ENCODE data around the gene RNF31. TPM values are rescaled to one million over a fixed set of nuclear protein-coding genes. Genes with fewer than 3 reads are reported as not detected.

The RNF31 gene
- total and polyA plus RNA-seq, 7 donors: 43.3 to 81.5 (median 55.7) TPM

DNA sequence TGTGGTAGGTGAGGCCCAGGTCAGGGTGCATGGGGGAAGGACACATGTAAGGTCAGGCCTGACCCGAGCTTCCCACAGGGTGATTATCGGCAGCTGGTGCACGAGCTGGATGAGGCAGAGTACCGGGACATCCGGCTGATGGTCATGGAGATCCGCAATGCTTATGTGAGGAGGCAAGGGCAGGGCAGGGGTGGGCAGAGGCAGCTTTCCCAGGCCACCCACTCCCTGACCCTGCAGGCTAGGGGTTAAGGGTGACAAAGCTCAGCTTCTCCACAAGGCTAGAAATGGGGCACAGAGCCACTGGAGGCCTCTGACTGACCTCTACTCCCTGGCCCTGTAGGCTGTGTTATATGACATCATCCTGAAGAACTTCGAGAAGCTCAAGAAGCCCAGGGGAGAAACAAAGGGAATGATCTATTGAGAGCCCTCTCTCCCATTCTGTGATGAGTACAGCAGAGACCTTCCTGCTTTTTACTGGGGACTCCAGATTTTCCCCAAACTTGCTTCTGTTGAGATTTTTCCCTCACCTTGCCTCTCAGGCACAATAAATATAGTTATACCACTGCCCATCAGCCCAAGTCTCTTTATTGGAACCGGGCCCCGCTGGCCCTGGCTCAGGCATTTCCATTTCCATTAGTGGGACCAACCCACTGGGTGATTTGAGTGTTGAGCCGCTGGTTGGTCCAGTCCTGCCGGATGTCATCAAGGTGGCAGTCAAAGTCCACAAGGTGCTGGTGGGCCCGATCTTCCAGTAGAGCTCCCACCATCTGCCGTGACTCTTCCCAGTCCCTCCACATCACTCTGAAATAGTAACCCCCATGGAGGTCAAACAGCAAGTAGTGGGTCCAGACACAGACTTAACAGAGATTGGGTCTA is 8.7 kb upstream of the RNF31 start:
- Histone ChIP-seq H3K27ac (peak overlapping the region; percentile 23), H3K36me3 (ENCODE audit: insufficient read depth in 1 of 2, low read depth in 1 of 2) (peaks cover 0 to 29% of the 10 kb centered on the region in 2 donors), H3K4me1 (peaks cover 57% of the 10 kb centered on the region), H3K9me3 (no peaks in the 10 kb centered on the region), H3K4me3 (peak overlapping the region; percentile 78), H3K27me3 (ENCODE audit: insufficient read depth in 3 of 3, low read length in 2 of 3) (no peaks in the 10 kb centered on the region)
- intact Hi-C loops (cut with DNase I): no loop called here
- 57 to 69% (median 58%) methylated on average over 12 to 13 of the region's 13 CpGs for WGBS, 3 donors
- TF ChIP-seq, protein P1, sequence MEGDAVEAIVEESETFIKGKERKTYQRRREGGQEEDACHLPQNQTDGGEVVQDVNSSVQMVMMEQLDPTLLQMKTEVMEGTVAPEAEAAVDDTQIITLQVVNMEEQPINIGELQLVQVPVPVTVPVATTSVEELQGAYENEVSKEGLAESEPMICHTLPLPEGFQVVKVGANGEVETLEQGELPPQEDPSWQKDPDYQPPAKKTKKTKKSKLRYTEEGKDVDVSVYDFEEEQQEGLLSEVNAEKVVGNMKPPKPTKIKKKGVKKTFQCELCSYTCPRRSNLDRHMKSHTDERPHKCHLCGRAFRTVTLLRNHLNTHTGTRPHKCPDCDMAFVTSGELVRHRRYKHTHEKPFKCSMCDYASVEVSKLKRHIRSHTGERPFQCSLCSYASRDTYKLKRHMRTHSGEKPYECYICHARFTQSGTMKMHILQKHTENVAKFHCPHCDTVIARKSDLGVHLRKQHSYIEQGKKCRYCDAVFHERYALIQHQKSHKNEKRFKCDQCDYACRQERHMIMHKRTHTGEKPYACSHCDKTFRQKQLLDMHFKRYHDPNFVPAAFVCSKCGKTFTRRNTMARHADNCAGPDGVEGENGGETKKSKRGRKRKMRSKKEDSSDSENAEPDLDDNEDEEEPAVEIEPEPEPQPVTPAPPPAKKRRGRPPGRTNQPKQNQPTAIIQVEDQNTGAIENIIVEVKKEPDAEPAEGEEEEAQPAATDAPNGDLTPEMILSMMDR (IDR thresholded peaks at IDR 0.05): no peak
- ATAC-seq (no peak), DNase-seq (no peak)

DNA sequence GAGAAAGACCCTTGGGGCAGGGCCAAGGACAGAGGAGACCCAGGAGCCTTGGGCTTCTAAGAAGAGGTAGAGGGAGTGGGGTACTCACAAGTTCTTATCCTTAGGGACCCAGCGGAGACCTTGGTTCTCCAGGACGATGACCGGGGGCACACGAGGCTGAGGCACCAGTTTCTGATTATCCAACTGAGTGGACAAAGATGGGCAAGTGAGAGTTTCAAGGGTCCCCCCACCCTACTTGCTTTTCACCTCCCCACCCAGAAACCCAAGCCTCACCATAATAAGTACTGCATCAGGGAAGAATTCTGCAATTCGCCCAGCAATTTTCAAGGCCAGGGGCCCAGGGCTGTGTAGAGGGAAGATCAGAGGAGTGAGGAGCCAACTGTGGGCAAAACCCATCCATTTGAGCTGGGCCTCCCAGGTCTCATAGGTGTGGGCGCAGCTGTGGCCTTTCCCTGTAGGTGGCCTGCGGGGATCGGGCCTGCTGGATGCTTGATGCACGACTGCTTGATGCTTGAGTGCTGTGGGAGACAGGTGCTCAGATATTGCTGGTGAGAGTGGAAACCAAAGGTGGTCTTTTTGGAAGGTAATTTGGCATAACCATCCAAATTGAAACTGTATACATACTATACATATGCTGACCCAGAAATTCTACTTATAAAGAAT is 7.9 kb upstream of the RNF31 start:
- H3K27me3 ChIP-seq (ENCODE audit: insufficient read depth in 3 of 3, low read length in 2 of 3): no peaks in the 10 kb centered on the region
- ATAC-seq (no peak), DNase-seq (no peak)
- peaks cover 62% of the 10 kb centered on the region for H3K4me1 ChIP-seq
- H3K36me3 ChIP-seq (ENCODE audit: insufficient read depth in 1 of 2, low read depth in 1 of 2): peaks cover 0 to 35% of the 10 kb centered on the region in 2 donors
- peak overlapping the region; percentile 88 for H3K27ac ChIP-seq
- 77 to 84% (median 82%) methylated on average over 9 of the region's 9 CpGs for WGBS, 3 donors
- no peaks in the 10 kb centered on the region for H3K9me3 ChIP-seq
- intact Hi-C loops (cut with DNase I): no loop called here
- TF ChIP-seq, protein P1 (IDR thresholded peaks at IDR 0.05): no peak
- H3K4me3 ChIP-seq: peak overlapping the region; percentile 78

DNA sequence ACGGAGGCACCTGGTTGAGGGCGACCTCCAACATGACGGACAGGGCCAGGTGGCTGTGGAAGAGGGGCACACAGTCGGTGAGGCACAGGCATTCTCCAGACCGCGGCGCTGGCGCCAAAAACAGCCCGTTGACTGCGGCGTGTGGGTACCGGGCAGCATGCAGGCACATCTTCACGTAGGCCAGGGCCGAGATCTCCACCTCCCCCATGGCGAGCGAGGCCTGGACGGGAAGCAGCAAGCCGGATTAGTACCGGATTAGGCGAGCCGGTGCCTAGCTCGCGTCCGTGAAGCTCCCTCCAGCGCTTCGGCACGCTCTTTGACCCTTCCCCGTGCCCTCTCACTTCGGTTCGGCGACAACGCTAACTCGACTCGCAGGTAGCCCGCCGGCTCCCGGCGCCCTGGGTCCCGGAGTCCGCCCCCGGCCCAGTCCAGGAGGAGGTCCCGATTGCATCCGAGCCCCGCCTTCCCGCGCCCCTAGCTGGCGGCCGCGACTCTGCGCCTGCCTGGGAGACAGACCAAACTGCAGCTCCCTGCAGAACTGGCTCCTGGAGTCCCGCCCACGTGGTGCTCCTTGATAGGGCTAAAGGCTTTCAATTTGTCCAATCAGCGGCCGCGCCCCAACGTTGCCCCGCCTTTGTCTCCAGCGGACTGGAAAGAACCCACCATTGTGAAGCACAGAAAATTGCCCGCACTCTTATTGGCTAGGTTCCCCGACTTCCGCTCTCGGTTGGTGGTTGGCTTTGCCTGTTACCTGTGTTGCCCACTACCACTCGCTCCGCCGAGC is 6.0 kb upstream of the RNF31 start, which contains the start of gene EMC9:
Gene EMC9, minus strand, starts transcription at position 495 of the 784 bp plus-strand sequence. Its CDS starts 287 bp downstream, at position 208.
- 0% methylated on average over 58 to 65 of the region's 65 CpGs for whole genome bisulfite sequencing, 3 donors
- Histone ChIP-seq H3K9me3 (no peaks in the 10 kb centered on the region), H3K4me1 (peaks cover 66% of the 10 kb centered on the region), H3K4me3 (peak within 1 kb of the TSS; percentile 78), H3K27me3 (ENCODE audit: insufficient read depth in 3 of 3, low read length in 2 of 3) (no peaks in the 10 kb centered on the region), H3K27ac (peak within 1 kb of the TSS; percentile 88), H3K36me3 (ENCODE audit: insufficient read depth in 1 of 2, low read depth in 1 of 2) (peaks cover 0 to 40% of the 10 kb centered on the region in 2 donors)
- peak; percentile 100 for DNase-seq
- intact Hi-C loops (cut with DNase I): no loop called here
- peak; percentile 91 to 93 (median 92) for ATAC-seq
- TF ChIP-seq, protein P1 (IDR thresholded peaks at IDR 0.05): peak; percentile 55

DNA sequence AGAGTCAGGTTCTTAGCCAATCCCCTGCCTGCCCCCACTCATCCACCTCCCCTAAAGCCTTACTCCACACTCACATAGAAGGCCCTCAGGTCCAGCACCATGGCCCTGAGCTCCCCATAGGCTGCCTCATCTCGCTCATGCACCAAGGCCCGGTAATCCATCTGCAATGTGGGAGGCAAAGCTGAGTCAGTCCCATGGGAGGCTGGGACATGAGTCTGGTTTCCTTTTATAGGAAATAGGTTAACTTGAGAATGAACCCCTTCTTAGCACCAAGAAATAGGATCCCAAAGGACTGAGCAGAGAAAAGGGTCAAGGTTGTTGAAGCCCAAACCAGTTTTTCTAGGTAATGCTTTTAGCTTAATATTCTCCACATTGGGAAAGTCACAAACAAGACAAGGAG is 3.8 kb upstream of the RNF31 start:
- H3K36me3 ChIP-seq (ENCODE audit: insufficient read depth in 1 of 2, low read depth in 1 of 2): peaks cover 0 to 27% of the 10 kb centered on the region in 2 donors
- no peak for ATAC-seq
- H3K27ac ChIP-seq: peak overlapping the region; percentile 46
- TF ChIP-seq, protein P1 (IDR thresholded peaks at IDR 0.05): no peak
- no peak for DNase-seq
- intact Hi-C loops (cut with DNase I): no loop called here
- no peaks in the 10 kb centered on the region for H3K9me3 ChIP-seq
- peaks cover 56% of the 10 kb centered on the region for H3K4me1 ChIP-seq
- 39 to 72% (median 48%) methylated on average over 2 of the region's 2 CpGs for WGBS, 3 donors
- H3K27me3 ChIP-seq (ENCODE audit: insufficient read depth in 3 of 3, low read length in 2 of 3): no peaks in the 10 kb centered on the region
- no peak overlapping the region for H3K4me3 ChIP-seq
